ENCODE results near the gene PPP3CA. TPM values are rescaled to one million over a fixed set of nuclear protein-coding genes. Genes with fewer than 3 reads are reported as not detected.

PPP3CA gene
- total RNA-seq, 1 donor from 2014 or later = 38.4 TPM

- Histone ChIP-seq H3K36me3 (no peaks in the 10 kb centered on the region), H3K4me2 (no peak overlapping the region), H3K27ac (no peak overlapping the region), H3K9ac (no peak overlapping the region), H3K4me3 (no peak overlapping the region), H3K79me2 (ENCODE audit: low read depth) (peaks cover 42% of the 10 kb centered on the region), H3F3A (ENCODE audit: low read depth) (no peaks in the 10 kb centered on the region), H4K20me1 (ENCODE audit: low read depth) (no peaks in the 10 kb centered on the region), H3K9me3 (ENCODE audit: low read depth) (no peaks in the 10 kb centered on the region), H3K27me3 (no peaks in the 10 kb centered on the region), H3K4me1 (peaks cover 16% of the 10 kb centered on the region), H2AFZ (replicated peaks) (no peak overlapping the region)
- no peak for DNase-seq (ENCODE audit: low spot score)
- Mint-ChIP-seq H3K27me3 (ENCODE audit: insufficient read depth, low read depth) (no peaks in the 10 kb centered on the region), H3K4me3 (no peak overlapping the region), H3K27ac (no peak overlapping the region), H3K36me3 (no peaks in the 10 kb centered on the region), H3K4me1 (peaks cover 11% of the 10 kb centered on the region), H3K9me3 (no peaks in the 10 kb centered on the region)
- TF ChIP-seq, protein P1, sequence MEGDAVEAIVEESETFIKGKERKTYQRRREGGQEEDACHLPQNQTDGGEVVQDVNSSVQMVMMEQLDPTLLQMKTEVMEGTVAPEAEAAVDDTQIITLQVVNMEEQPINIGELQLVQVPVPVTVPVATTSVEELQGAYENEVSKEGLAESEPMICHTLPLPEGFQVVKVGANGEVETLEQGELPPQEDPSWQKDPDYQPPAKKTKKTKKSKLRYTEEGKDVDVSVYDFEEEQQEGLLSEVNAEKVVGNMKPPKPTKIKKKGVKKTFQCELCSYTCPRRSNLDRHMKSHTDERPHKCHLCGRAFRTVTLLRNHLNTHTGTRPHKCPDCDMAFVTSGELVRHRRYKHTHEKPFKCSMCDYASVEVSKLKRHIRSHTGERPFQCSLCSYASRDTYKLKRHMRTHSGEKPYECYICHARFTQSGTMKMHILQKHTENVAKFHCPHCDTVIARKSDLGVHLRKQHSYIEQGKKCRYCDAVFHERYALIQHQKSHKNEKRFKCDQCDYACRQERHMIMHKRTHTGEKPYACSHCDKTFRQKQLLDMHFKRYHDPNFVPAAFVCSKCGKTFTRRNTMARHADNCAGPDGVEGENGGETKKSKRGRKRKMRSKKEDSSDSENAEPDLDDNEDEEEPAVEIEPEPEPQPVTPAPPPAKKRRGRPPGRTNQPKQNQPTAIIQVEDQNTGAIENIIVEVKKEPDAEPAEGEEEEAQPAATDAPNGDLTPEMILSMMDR (IDR thresholded peaks at IDR 0.05) = no peak
- no peak for TF ChIP-seq EZH2 (IDR thresholded peaks at IDR 0.05)
- no peak for TF ChIP-seq EZH2phosphoT487 (IDR thresholded peaks at IDR 0.05)
Observed at GRCh38 chr4:101287324-101287723, 60.0 kb downstream of the PPP3CA start.

DNA sequence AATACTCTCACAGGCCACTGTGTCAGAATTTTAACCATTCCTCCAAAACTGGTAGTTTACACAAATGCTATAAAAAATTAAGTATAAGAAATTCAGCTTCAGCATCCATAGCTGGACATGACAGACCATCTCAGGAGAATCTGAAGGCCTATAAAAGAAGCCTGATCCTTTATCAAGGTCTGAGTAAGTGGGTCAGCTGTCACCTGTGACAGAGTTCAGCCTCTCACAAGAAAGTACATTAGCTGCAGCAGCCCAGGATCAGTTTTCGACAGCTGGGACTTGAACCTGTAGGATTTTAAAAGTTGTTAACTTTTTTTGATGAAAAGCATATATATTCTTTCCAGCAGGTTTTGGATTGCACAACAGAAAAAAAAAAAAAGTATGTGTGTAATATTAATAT, 60.7 kb downstream of the PPP3CA start:
- Histone ChIP-seq H3K4me3 (no peak overlapping the region), H3K27ac (no peak overlapping the region), H3F3A (ENCODE audit: low read depth) (no peaks in the 10 kb centered on the region), H3K9ac (no peak overlapping the region), H2AFZ (replicated peaks) (no peak overlapping the region), H3K36me3 (no peaks in the 10 kb centered on the region), H3K27me3 (no peaks in the 10 kb centered on the region), H3K79me2 (ENCODE audit: low read depth) (peaks cover 46% of the 10 kb centered on the region), H3K9me3 (ENCODE audit: low read depth) (no peaks in the 10 kb centered on the region), H3K4me1 (peaks cover 22% of the 10 kb centered on the region), H3K4me2 (no peak overlapping the region), H4K20me1 (ENCODE audit: low read depth) (no peaks in the 10 kb centered on the region)
- TF ChIP-seq, protein P1 (IDR thresholded peaks at IDR 0.05) = no peak
- TF ChIP-seq EZH2 (IDR thresholded peaks at IDR 0.05) (no peak), EZH2phosphoT487 (IDR thresholded peaks at IDR 0.05) (no peak)
- Mint-ChIP-seq H3K36me3 (no peaks in the 10 kb centered on the region), H3K9me3 (no peaks in the 10 kb centered on the region), H3K4me3 (no peak overlapping the region), H3K27me3 (ENCODE audit: insufficient read depth, low read depth) (no peaks in the 10 kb centered on the region), H3K4me1 (peaks cover 11% of the 10 kb centered on the region), H3K27ac (no peak overlapping the region)
- no peak for DNase-seq (ENCODE audit: low spot score)

DNA sequence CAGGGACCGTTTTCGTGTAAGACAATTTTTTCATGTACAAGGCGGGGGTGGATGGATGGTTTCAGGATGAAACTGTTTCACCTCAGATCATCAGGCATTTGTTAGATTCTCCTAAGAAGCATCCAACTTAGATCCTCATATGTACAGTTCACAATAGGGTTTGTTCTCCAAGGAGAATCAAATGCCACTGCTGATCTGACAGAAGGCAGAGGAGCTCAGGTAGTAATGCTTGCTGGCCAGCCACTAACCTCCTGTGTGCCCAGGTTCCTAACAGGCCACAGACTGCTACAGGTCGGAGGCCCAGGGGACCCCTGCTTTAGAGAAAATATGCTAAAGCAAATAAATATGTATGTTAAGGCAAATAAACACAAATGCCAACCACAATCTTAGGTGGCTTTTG, 61.3 kb downstream of the PPP3CA start:
- no peak for DNase-seq (ENCODE audit: low spot score)
- no peak overlapping the region for H2AFZ ChIP-seq (replicated peaks)
- Mint-ChIP-seq H3K27me3 (ENCODE audit: insufficient read depth, low read depth) (no peaks in the 10 kb centered on the region), H3K9me3 (no peaks in the 10 kb centered on the region), H3K4me3 (no peak overlapping the region), H3K36me3 (no peaks in the 10 kb centered on the region), H3K27ac (no peak overlapping the region), H3K4me1 (peaks cover 9% of the 10 kb centered on the region)
- H3K4me3 ChIP-seq = no peak overlapping the region
- peaks cover 3% of the 10 kb centered on the region for H4K20me1 ChIP-seq (ENCODE audit: low read depth)
- no peak for TF ChIP-seq EZH2 (IDR thresholded peaks at IDR 0.05)
- TF ChIP-seq EZH2phosphoT487 (IDR thresholded peaks at IDR 0.05) = no peak
- TF ChIP-seq, protein P1 (IDR thresholded peaks at IDR 0.05) = no peak
- no peak overlapping the region for H3K4me2 ChIP-seq
- H3K36me3 ChIP-seq = no peaks in the 10 kb centered on the region
- no peak overlapping the region for H3K27ac ChIP-seq
- peaks cover 1% of the 10 kb centered on the region for H3F3A ChIP-seq (ENCODE audit: low read depth)
- H3K79me2 ChIP-seq (ENCODE audit: low read depth) = peaks cover 39% of the 10 kb centered on the region
- H3K9ac ChIP-seq = no peak overlapping the region
- no peaks in the 10 kb centered on the region for H3K27me3 ChIP-seq
- peaks cover 28% of the 10 kb centered on the region for H3K4me1 ChIP-seq
- H3K9me3 ChIP-seq (ENCODE audit: low read depth) = no peaks in the 10 kb centered on the region

All from neural progenitor cell (in vitro differentiated cells).